Fibroblast of the aortic adventitia (primary cell): ENCODE data around the gene PTPRG. TPM values are rescaled to one million over a fixed set of nuclear protein-coding genes. Genes with fewer than 3 reads are reported as not detected.
A peak's percentile ranks its signal among the peaks of the same experiment; 100 is the strongest.

Experiments used
- DNase-seq: peaks from one replicate; pipeline ENCODE4 v3.0.0-alpha.2; 2010; ENCODE audit warnings: low read depth
- H3K4me3 ChIP-seq: 2 replicates; pipeline ENCODE4 v1.5.1; 2011; ENCODE audit warnings: low read depth, mild to moderate bottlenecking, control low read depth, low read length, moderate library complexity
- total RNA-seq: library from RNA; depleted of rRNA; stranded (reverse); fragments of >200 nt; gene quantifications from 2 replicates; pipeline ENCODE4 v1.2.3, GENCODE V29; 2012; ENCODE audit warnings: low replicate concordance
- TF ChIP-seq, protein P1 (sequence below): IDR thresholded peaks from 2 replicates; pipeline ENCODE4 v1.5.1; 2011; ENCODE audit warnings: mild to moderate bottlenecking, low read length, control low read depth, inconsistent platforms; ENCODE audit not compliant: insufficient read depth

PTPRG gene
- total RNA-seq, 1 donor, result 52.0 TPM

DNA sequence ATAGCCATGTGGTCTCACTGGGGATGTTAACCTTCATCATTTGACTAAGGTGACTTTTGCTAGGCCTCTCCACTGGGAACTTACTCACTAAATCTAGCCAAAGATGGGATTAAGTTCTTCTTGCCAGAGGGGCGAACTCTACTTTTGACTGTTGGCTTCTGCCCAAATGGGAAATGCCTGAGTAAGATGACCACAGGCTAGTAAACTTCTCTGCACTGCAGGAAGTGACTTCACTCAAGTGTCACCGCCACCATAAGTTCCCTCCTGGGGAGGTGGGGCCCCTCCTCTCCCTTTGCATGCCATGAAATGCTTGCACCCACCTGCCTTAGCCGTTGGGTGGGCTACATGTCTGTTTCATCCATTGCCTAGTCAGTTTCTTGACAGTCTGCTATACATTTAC is 423.6 kb downstream of the PTPRG start:
- H3K4me3 ChIP-seq, result no peak overlapping the region
- peak; percentile 57 for DNase-seq
- TF ChIP-seq, protein P1, sequence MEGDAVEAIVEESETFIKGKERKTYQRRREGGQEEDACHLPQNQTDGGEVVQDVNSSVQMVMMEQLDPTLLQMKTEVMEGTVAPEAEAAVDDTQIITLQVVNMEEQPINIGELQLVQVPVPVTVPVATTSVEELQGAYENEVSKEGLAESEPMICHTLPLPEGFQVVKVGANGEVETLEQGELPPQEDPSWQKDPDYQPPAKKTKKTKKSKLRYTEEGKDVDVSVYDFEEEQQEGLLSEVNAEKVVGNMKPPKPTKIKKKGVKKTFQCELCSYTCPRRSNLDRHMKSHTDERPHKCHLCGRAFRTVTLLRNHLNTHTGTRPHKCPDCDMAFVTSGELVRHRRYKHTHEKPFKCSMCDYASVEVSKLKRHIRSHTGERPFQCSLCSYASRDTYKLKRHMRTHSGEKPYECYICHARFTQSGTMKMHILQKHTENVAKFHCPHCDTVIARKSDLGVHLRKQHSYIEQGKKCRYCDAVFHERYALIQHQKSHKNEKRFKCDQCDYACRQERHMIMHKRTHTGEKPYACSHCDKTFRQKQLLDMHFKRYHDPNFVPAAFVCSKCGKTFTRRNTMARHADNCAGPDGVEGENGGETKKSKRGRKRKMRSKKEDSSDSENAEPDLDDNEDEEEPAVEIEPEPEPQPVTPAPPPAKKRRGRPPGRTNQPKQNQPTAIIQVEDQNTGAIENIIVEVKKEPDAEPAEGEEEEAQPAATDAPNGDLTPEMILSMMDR, result no peak

DNA sequence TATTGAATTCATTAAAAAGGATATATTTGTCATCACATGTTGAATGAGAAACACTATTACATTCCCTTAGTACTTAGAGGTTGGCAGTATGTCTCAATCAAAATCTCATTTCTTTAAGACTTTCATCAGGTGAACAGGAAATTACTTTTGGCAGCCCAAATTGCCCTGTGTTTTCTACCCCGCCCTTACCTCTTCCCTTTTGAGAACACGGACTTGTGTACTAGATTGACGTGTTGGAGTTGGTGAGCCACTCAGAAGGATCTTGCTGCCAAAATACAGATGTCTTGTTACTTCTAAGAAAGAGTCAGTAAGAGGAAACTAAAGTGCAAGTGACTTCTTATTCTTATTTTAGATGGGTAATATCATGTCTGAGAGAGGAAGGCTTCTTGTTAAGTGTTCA is 425.1 kb downstream of the PTPRG start:
- no peak overlapping the region for H3K4me3 ChIP-seq
- no peak for DNase-seq
- TF ChIP-seq, protein P1, result no peak

DNA sequence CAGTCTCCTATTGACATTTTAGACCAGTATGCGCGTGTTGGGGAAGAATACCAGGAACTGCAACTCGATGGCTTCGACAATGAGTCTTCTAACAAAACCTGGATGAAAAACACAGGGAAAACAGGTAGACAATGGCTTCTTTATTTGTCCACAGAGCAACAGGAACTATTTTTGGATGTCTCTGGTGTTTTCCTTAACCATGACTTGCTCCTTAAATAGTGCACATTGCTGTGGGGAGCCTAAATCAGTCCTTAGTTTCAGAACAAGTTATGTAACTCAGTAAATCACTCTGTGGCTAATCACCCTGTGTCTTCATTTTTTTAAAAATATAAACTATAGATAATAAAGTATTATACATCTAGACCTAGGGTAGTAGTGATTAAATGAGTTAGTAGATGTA is 428.3 kb downstream of the PTPRG start:
- no peak for DNase-seq
- TF ChIP-seq, protein P1, result no peak
- H3K4me3 ChIP-seq, result no peak overlapping the region

DNA sequence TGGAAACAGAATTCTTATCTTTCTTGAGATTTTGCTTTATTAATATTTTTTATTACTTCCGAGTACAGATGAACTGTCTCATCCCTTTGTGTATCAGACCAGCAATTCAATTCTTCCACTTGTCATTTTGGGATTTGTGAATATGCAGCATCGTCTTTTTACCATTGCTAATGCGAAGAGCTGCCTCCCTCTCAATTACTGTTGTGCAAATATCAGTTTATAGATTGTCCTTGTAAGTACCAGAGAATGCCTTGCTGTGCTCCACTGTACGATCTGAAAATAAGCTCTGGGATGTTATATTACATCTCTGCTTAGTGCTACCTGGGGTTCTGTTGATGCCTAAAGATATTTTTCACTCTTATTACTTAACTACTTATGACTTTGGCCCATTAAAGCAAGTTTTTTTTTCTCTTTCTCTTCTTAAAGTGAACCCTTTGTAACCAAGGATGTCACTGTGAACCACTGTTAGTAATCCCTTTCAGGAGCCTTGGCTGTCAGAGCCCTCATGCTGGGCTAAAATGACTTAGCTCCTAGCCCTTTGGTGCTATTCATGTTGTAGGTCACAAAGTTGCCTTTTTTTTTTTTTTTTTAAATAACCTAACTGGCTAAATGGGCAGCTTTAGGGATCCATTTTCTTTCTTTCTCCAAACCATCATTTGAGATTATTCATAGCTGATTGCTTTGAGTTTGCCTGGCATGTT is 429.1 kb downstream of the PTPRG start:
- no peak overlapping the region for H3K4me3 ChIP-seq
- no peak for DNase-seq
- TF ChIP-seq, protein P1, result no peak

DNA sequence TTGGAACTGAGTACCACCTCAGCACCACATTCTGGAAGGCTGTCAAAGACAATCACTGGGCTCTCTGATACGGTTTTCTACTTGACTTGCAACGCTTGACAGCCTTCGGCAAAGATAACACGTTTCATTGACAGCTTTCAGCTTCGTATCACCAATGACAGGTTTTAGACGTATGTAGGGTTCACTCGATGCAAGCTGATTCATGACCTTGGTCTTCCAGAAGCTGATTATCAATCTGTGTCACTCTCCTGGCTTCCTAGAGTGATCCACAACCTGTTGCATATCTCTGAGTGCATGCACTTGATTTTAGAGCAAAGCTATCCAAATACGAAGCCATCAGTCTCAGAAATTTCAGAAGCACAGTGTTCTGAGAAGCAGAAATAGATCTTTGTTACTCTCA is 430.3 kb downstream of the PTPRG start:
- H3K4me3 ChIP-seq, result no peak overlapping the region
- DNase-seq, result no peak
- TF ChIP-seq, protein P1, result no peak

DNA sequence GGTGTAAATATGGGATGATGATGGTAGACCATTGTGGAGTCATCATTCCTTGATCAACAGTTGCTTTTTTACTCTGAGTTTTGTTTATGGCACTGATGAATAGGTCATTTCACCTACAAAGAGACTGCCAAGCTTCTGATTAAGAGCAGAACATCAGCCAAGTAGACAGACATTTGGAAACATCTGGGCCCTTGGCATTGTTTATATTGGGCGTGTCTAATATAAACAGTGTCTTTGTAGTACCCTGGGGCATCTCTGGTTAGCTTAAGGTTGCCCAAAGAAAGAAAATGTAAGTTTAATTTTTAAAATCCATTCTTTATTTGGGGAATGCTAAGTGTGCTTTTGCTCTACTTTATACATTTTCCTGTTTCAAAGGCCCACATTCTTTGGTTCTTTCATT is 435.0 kb downstream of the PTPRG start:
- TF ChIP-seq, protein P1, result no peak
- H3K4me3 ChIP-seq, result no peak overlapping the region
- DNase-seq, result peak; percentile 28

DNA sequence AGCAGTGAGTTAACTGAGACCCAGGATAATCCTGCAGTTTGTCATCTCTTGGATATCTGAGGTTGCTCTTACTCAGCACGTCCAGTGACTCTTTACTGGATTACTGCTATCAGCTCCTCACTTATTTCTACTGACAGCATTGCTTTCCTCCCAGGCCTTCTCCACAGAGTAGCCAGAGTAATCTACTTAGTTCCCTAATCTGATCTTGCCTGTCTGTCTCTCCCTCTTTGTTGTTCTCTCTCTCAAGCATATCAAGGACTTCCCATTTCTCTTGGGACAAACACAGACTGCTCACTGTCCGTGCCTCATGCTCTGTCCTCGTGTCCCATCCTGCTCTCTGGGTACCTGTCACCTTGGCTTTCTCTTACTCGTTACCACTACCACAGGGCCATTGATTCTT is 435.7 kb downstream of the PTPRG start:
- H3K4me3 ChIP-seq, result no peak overlapping the region
- peak; percentile 32 for DNase-seq
- TF ChIP-seq, protein P1, result no peak
